ENCODE data around the gene KIAA1549. TPM values are rescaled to one million over a fixed set of nuclear protein-coding genes. Genes with fewer than 3 reads are reported as not detected.

KIAA1549 gene
- total and polyA plus RNA-seq, 5 donors from 2014 or later: 0.10 TPM; not detected in 4

- Histone ChIP-seq H3K4me1 (ENCODE audit: control insufficient read depth, insufficient read depth, low read length, poor library complexity, severe bottlenecking) (no peaks in the 10 kb centered on the region), H3K9me3 (ENCODE audit: control insufficient read depth in 2 of 2, low read length in 2 of 2) (peaks cover 0 to 8% of the 10 kb centered on the region in 2 experiments), H3K27me3 (ENCODE audit: control insufficient read depth, insufficient read depth, low read length) (no peaks in the 10 kb centered on the region), H3K27ac (ENCODE audit: insufficient read depth, low read length, poor library complexity, severe bottlenecking) (no peak overlapping the region), H3K4me3 (ENCODE audit: low read depth, low read length) (no peak overlapping the region), H3K36me3 (ENCODE audit: control insufficient read depth, insufficient read depth, low read length) (no peaks in the 10 kb centered on the region)
- Mint-ChIP-seq H3K4me1 (peaks cover 0 to 3% (median 2%) of the 10 kb centered on the region in 4 donors), H3K4me3 (peak overlapping the region in 1 of 4 donors; percentile 23), H3K36me3 (no peaks in the 10 kb centered on the region), H3K9me3 (peaks cover 0 to 15% (median 5%) of the 10 kb centered on the region in 7 donors), H3K27ac (no peak overlapping the region), H3K27me3 (peaks cover 12% of the 10 kb centered on the region)
- no peak for DNase-seq
- ATAC-seq (ENCODE audit: low read depth in 2 of 2): no peak
Observed at GRCh38 chr7:138861051-138861450, 120.1 kb downstream of the KIAA1549 start.

- no peaks in the 10 kb centered on the region for H3K27me3 ChIP-seq (ENCODE audit: control insufficient read depth, insufficient read depth, low read length)
- Mint-ChIP-seq H3K9me3 (peaks cover 0 to 15% (median 5%) of the 10 kb centered on the region in 7 donors), H3K27me3 (peaks cover 20% of the 10 kb centered on the region), H3K36me3 (no peaks in the 10 kb centered on the region), H3K27ac (no peak overlapping the region), H3K4me1 (no peaks in the 10 kb centered on the region), H3K4me3 (no peak overlapping the region)
- H3K4me1 ChIP-seq (ENCODE audit: control insufficient read depth, insufficient read depth, low read length, poor library complexity, severe bottlenecking): no peaks in the 10 kb centered on the region
- H3K27ac ChIP-seq (ENCODE audit: insufficient read depth, low read length, poor library complexity, severe bottlenecking): no peak overlapping the region
- DNase-seq (no peak), ATAC-seq (ENCODE audit: low read depth in 2 of 2) (no peak)
- no peaks in the 10 kb centered on the region for H3K36me3 ChIP-seq (ENCODE audit: control insufficient read depth, insufficient read depth, low read length)
- H3K9me3 ChIP-seq (ENCODE audit: control insufficient read depth in 2 of 2, low read length in 2 of 2): peaks cover 0 to 8% of the 10 kb centered on the region in 2 experiments
- no peak overlapping the region for H3K4me3 ChIP-seq (ENCODE audit: low read depth, low read length)
Observed at GRCh38 chr7:138857728-138858127, 123.5 kb downstream of the KIAA1549 start.

GRCh38 chr7:138854115-138854645 lies 127.0 kb downstream of the KIAA1549 start:
- H3K27me3 ChIP-seq (ENCODE audit: control insufficient read depth, insufficient read depth, low read length): peaks cover 7% of the 10 kb centered on the region
- H3K4me1 ChIP-seq (ENCODE audit: control insufficient read depth, insufficient read depth, low read length, poor library complexity, severe bottlenecking): no peaks in the 10 kb centered on the region
- no peak overlapping the region for H3K27ac ChIP-seq (ENCODE audit: insufficient read depth, low read length, poor library complexity, severe bottlenecking)
- H3K36me3 ChIP-seq (ENCODE audit: control insufficient read depth, insufficient read depth, low read length): no peaks in the 10 kb centered on the region
- Mint-ChIP-seq H3K27ac (no peak overlapping the region), H3K27me3 (peaks cover 28% of the 10 kb centered on the region), H3K4me1 (no peaks in the 10 kb centered on the region), H3K4me3 (no peak overlapping the region), H3K36me3 (no peaks in the 10 kb centered on the region), H3K9me3 (peaks cover 0 to 18% (median 5%) of the 10 kb centered on the region in 7 donors)
- no peak for ATAC-seq (ENCODE audit: low read depth in 2 of 2)
- no peak overlapping the region for H3K4me3 ChIP-seq (ENCODE audit: low read depth, low read length)
- no peak for DNase-seq
- peaks cover 0 to 8% of the 10 kb centered on the region in 2 experiments for H3K9me3 ChIP-seq (ENCODE audit: control insufficient read depth in 2 of 2, low read length in 2 of 2)

DNA sequence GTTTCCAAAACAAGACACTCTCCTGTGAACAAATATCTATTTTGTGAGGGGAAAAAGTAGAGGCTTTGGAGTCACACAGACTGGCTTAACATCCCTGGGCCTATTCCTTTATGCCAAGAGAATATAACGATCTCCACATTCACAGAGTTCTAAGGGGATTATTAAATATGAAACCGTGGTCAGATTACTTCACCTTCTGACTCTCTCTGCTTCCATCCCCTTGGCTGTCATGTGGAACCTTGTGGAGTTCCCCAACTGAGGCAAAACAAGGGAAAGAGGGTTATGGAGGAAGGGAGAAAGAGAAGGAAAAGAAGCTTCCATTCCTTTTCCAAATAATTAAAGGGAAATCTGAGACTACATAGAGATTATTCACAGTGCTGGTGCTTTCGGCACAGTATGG lies 127.7 kb downstream of the KIAA1549 start:
- DNase-seq (no peak), ATAC-seq (ENCODE audit: low read depth in 2 of 2) (no peak)
- H3K9me3 Mint-ChIP-seq: peaks cover 0 to 18% (median 2%) of the 10 kb centered on the region in 7 donors

DNA sequence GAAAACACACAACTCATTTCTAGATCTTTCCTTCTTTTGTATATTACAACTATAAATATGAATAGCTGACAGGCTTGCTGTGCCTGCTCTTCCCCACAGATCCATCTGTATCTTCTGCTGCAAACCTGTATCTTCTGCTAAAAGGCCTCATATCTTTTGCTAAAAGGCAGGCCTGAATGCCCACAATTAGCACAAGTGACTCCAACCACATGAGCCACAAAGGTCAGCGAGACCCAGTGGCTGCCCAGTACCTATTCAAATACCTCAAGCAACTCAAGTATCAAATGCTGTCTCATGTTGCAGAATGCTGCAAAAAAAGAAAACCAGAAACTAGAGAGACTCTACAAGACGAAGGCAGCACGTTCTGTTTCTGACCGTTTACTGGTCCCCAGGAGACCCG lies 128.7 kb downstream of the KIAA1549 start:
- no peak overlapping the region for H3K4me3 ChIP-seq (ENCODE audit: low read depth, low read length)
- Mint-ChIP-seq H3K27me3 (peaks cover 40% of the 10 kb centered on the region), H3K27ac (no peak overlapping the region), H3K4me1 (no peaks in the 10 kb centered on the region), H3K9me3 (peaks cover 0 to 14% (median 2%) of the 10 kb centered on the region in 7 donors), H3K4me3 (no peak overlapping the region), H3K36me3 (no peaks in the 10 kb centered on the region)
- peaks cover 7% of the 10 kb centered on the region for H3K27me3 ChIP-seq (ENCODE audit: control insufficient read depth, insufficient read depth, low read length)
- no peaks in the 10 kb centered on the region for H3K4me1 ChIP-seq (ENCODE audit: control insufficient read depth, insufficient read depth, low read length, poor library complexity, severe bottlenecking)
- ATAC-seq (ENCODE audit: low read depth in 2 of 2) (no peak), DNase-seq (no peak)
- H3K27ac ChIP-seq (ENCODE audit: insufficient read depth, low read length, poor library complexity, severe bottlenecking): no peak overlapping the region
- H3K36me3 ChIP-seq (ENCODE audit: control insufficient read depth, insufficient read depth, low read length): no peaks in the 10 kb centered on the region
- peaks cover 0 to 5% of the 10 kb centered on the region in 2 experiments for H3K9me3 ChIP-seq (ENCODE audit: control insufficient read depth in 2 of 2, low read length in 2 of 2)

More for the DNA sequence above, 127.7 kb downstream of the KIAA1549 start:
- Histone ChIP-seq H3K4me1 (ENCODE audit: control insufficient read depth, insufficient read depth, low read length, poor library complexity, severe bottlenecking) (no peaks in the 10 kb centered on the region), H3K9me3 (ENCODE audit: control insufficient read depth in 2 of 2, low read length in 2 of 2) (peaks cover 0 to 8% of the 10 kb centered on the region in 2 experiments), H3K27ac (ENCODE audit: insufficient read depth, low read length, poor library complexity, severe bottlenecking) (no peak overlapping the region), H3K27me3 (ENCODE audit: control insufficient read depth, insufficient read depth, low read length) (peaks cover 7% of the 10 kb centered on the region), H3K36me3 (ENCODE audit: control insufficient read depth, insufficient read depth, low read length) (no peaks in the 10 kb centered on the region), H3K4me3 (ENCODE audit: low read depth, low read length) (no peak overlapping the region)
- Mint-ChIP-seq H3K36me3 (no peaks in the 10 kb centered on the region), H3K27ac (no peak overlapping the region), H3K27me3 (peaks cover 34% of the 10 kb centered on the region), H3K4me1 (no peaks in the 10 kb centered on the region), H3K4me3 (no peak overlapping the region)

DNA sequence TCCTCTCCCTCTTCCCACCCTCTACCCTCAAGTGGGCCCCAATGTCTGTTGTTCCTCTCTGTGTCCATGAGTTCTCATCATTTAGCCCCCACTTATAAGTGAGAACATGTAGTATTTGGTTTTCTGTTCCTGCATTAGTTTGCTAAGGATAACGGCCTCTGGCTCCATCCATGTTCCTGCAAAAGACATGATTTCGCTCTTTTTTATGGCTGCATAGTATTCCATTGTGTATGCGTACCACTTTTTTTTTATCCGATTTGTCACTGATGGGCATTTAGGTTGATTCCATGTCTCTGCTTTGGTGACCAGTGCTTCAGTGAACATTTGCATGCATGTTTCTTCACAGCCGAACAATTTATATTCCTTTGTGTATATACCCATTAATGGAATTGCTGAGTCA lies 131.5 kb downstream of the KIAA1549 start:
- Histone ChIP-seq H3K4me3 (ENCODE audit: low read depth, low read length) (no peak overlapping the region), H3K36me3 (ENCODE audit: control insufficient read depth, insufficient read depth, low read length) (no peaks in the 10 kb centered on the region), H3K9me3 (ENCODE audit: control insufficient read depth in 2 of 2, low read length in 2 of 2) (no peaks in the 10 kb centered on the region), H3K4me1 (ENCODE audit: control insufficient read depth, insufficient read depth, low read length, poor library complexity, severe bottlenecking) (no peaks in the 10 kb centered on the region), H3K27ac (ENCODE audit: insufficient read depth, low read length, poor library complexity, severe bottlenecking) (no peak overlapping the region), H3K27me3 (ENCODE audit: control insufficient read depth, insufficient read depth, low read length) (peaks cover 7% of the 10 kb centered on the region)
- H3K9me3 Mint-ChIP-seq: peaks cover 0 to 3% (median 2%) of the 10 kb centered on the region in 7 donors
- no peak overlapping the region for H3K4me3 Mint-ChIP-seq
- ATAC-seq (ENCODE audit: low read depth in 2 of 2): no peak
- DNase-seq: no peak
- H3K27me3 Mint-ChIP-seq: peaks cover 41% of the 10 kb centered on the region
- H3K4me1 Mint-ChIP-seq: no peaks in the 10 kb centered on the region
- H3K36me3 Mint-ChIP-seq: no peaks in the 10 kb centered on the region
- no peak overlapping the region for H3K27ac Mint-ChIP-seq

DNA sequence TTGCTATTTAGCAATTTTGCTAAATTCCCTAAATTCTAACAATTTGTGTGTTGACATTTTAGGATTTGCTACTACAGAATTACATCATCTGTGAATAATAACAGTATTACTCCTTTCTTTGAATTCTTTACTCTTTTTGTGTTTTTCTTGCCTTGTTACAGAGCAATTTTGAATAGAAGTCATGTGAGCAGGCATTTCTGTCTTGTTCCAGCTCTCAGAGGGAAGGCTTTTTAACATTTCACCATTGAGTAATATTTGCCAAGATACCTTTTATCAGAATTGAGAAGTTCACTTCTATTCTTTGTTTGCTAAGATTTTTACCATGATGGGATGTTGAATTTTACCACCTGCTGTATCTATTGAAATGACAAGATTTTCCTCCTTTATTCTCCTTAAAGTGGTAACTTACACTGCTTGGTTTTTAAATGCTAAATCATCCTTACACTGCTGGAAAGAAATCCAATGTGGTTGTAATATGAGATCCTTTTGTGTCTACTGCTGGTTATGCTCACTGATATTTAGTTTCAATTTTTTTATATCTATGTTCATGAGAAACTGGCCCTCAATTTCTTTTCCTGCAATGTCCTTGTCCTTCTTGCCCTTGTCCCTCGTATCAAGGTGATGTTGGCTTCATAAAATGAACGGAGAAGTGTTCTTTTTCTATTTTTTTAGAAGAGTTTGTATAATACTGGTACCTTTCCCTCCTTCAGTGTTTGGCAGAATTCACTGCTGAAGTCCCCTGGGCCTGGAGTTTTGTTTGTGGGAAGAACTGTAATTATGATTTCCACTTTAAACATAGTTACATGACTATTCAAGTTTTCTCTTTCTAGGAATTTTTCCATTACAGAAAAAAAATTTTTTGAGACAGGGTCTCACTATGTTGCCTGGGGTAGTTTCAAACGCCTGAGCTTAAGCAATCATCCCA lies 132.9 kb downstream of the KIAA1549 start:
- H3K36me3 Mint-ChIP-seq: no peaks in the 10 kb centered on the region
- Histone ChIP-seq H3K9me3 (ENCODE audit: control insufficient read depth in 2 of 2, low read length in 2 of 2) (no peaks in the 10 kb centered on the region), H3K36me3 (ENCODE audit: control insufficient read depth, insufficient read depth, low read length) (no peaks in the 10 kb centered on the region), H3K4me3 (ENCODE audit: low read depth, low read length) (no peak overlapping the region), H3K4me1 (ENCODE audit: control insufficient read depth, insufficient read depth, low read length, poor library complexity, severe bottlenecking) (no peaks in the 10 kb centered on the region), H3K27me3 (ENCODE audit: control insufficient read depth, insufficient read depth, low read length) (peaks cover 7% of the 10 kb centered on the region), H3K27ac (ENCODE audit: insufficient read depth, low read length, poor library complexity, severe bottlenecking) (no peak overlapping the region)
- no peak overlapping the region for H3K4me3 Mint-ChIP-seq
- DNase-seq: no peak
- H3K27ac Mint-ChIP-seq: no peak overlapping the region
- peaks cover 38% of the 10 kb centered on the region for H3K27me3 Mint-ChIP-seq
- peaks cover 0 to 3% (median 2%) of the 10 kb centered on the region in 7 donors for H3K9me3 Mint-ChIP-seq
- no peak for ATAC-seq (ENCODE audit: low read depth in 2 of 2)
- no peaks in the 10 kb centered on the region for H3K4me1 Mint-ChIP-seq

All from CD4-positive, CD25-positive, alpha-beta regulatory T cell (primary cell).